Activated CD8-positive, alpha-beta T cell treated with anti-CD3 and anti-CD28 coated beads for 36 hours (primary cell): Measurements from ENCODE around the gene PDLIM7. TPM values are rescaled to one million over a fixed set of nuclear protein-coding genes. Genes with fewer than 3 reads are reported as not detected.

Experiments used
- ATAC-seq: fragments of 200-7000 bp; cut with Tn5 transposase; one replicate; pipeline ENCODE4 v1.10.0; 2021; ENCODE audit warnings: mild to moderate bottlenecking, moderate library complexity
- CTCF ChIA-PET: fragments of 350-600 bp; sonication (Branson Sonifier 250); formaldehyde crosslinking; loops from one replicate; lab custom pipeline; 2021; ENCODE audit warnings: antibody characterized with exemption; lab: Charles Lee
- POLR2A ChIA-PET: fragments of 350-600 bp; sonication (Branson Sonifier 250); formaldehyde crosslinking; loops from one replicate; lab custom pipeline; 2021; ENCODE audit warnings: antibody characterized with exemption; lab: Charles Lee
- DNase-seq: peaks from one replicate; pipeline ENCODE4 v3.0.0-alpha.2; 2020
- H3K27ac Mint-ChIP-seq: one replicate; pipeline ENCODE4 v1.8.0; 2021; ENCODE audit warnings: mild to moderate bottlenecking, mixed read lengths
- H3K27me3 Mint-ChIP-seq: one replicate; pipeline ENCODE4 v1.8.0; 2021; ENCODE audit warnings: mixed read lengths
- H3K36me3 Mint-ChIP-seq: one replicate; pipeline ENCODE4 v1.8.0; 2021; ENCODE audit warnings: low read depth, mixed read lengths
- H3K4me1 Mint-ChIP-seq: one replicate; pipeline ENCODE4 v1.8.0; 2021; ENCODE audit warnings: low read depth, mixed read lengths
- H3K4me3 Mint-ChIP-seq: one replicate; pipeline ENCODE4 v1.8.0; 2021; ENCODE audit warnings: mild to moderate bottlenecking, moderate library complexity, mixed read lengths
- H3K9me3 Mint-ChIP-seq: one replicate; pipeline ENCODE4 v1.8.0; 2021; ENCODE audit warnings: mixed read lengths
- CTCF ChIP-seq: fragments of 200-600 bp; IDR thresholded peaks from one replicate; pipeline ENCODE4 v1.8.0; 2022; ENCODE audit warnings: antibody characterized with exemption, mild to moderate bottlenecking
- intact Hi-C: fragments of 100-400 bp; cut with micrococcal nuclease; formaldehyde crosslinking; loops from one replicate; pipeline ENCODE4 v1.10.0; 2022
- total RNA-seq, 2 experiments: library from RNA; stranded (reverse); gene quantifications; one replicate each; pipeline ENCODE4 v1.2.3, GENCODE V29; 2021

PDLIM7 gene
- total RNA-seq, 2 experiments from 2014 or later, result 68.4 to 73.0 TPM

DNA sequence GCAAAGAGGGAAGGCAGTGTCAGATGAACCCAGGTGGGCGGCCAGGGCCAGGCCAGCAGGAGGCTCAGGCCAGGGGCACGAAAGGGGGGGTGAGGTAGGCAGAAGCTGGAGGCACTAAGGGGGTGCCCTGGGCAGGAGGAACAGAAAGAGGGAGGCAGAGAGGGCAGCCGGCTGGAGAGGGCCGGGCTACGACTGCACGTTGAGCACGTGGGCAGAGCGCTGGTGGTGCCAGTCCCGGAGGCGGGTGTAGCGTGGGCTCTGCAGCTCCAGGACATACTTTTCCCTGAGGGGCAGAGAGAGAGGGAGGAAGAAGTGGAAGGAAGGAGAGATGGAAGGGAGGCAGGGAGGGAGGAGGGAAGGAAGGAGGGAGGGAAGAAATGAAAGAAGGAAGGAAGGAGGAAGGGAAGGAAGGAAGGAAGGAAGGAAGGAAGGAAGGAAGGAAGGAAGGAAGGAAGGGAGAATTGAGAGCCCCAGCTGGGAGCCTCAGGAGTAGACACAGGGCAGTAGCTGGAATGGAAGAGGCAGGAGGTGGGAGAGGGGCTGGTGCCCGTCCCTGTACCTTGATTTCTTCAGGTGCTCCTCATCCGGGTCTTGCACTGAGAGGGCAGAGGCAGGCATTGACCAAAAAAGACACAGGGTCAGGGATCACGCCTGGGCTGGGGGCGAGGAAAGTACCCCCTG is 7.0 kb downstream of the PDLIM7 start:
- Mint-ChIP-seq H3K27ac (no peak overlapping the region), H3K36me3 (peaks cover 43% of the 10 kb centered on the region), H3K4me1 (peaks cover 20% of the 10 kb centered on the region), H3K4me3 (no peak overlapping the region), H3K27me3 (no peaks in the 10 kb centered on the region), H3K9me3 (no peaks in the 10 kb centered on the region)
- DNase-seq (no peak), ATAC-seq (no peak)
- ChIA-PET POLR2A (interaction anchor here (1.1 to 2.1 kb wide), 2 partner anchors 14 to 15 kb away, joined by 3 to 5 read pairs; no protein-coding TSS in a partner anchor), CTCF (interaction anchor here (1.0 to 5.1 kb wide), 4 partner anchors 10 to 100 kb away, joined by 3 to 26 read pairs (median 4); no protein-coding TSS in a partner anchor)
- intact Hi-C loops, result no loop called here
- TF ChIP-seq CTCF, result no peak

DNA sequence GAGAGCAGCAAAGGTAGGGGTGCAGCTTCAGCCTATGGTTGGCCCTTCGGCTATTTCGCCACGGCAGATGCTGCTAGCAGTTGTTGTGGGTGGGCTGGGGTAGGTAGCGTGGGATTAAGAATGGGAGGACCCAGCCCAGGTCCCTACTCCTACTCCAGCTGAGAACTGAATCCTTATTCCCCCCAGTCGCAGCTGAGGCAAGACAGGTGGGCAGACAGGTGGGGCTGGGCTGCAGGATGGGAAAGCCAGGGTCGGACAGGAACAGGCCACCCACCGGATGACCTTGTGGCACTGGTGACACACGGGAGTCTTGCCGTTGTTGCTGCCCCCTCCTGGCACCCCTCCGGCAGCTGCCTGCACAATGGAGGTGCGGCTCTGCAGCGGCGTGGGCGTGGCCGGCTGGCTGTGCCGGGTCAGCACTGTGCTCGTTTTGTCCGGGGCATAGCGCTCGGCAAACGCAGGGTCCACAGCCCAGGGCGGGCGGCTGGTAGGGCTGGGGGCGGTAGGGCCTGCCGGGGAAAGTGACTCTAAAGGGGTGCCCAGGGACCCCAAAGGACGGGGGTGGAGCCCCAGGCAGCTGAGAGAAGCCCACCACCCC is 8.2 kb downstream of the PDLIM7 start:
- Mint-ChIP-seq H3K9me3 (no peaks in the 10 kb centered on the region), H3K27me3 (no peaks in the 10 kb centered on the region), H3K27ac (no peak overlapping the region), H3K4me3 (no peak overlapping the region), H3K4me1 (peaks cover 10% of the 10 kb centered on the region), H3K36me3 (peaks cover 43% of the 10 kb centered on the region)
- ATAC-seq (no peak), DNase-seq (peak; percentile 15)
- TF ChIP-seq CTCF, result no peak
- intact Hi-C loops, result no loop called here
- POLR2A ChIA-PET, result interaction anchor here (0.8 to 2.1 kb wide), 4 partner anchors 13 to 47 kb away, joined by 3 to 5 read pairs (median 3); no protein-coding TSS in a partner anchor
- CTCF ChIA-PET, result interaction anchor here (1.2 to 5.1 kb wide), 3 partner anchors 11 to 99 kb away, joined by 3 to 26 read pairs (median 5); no protein-coding TSS in a partner anchor

DNA sequence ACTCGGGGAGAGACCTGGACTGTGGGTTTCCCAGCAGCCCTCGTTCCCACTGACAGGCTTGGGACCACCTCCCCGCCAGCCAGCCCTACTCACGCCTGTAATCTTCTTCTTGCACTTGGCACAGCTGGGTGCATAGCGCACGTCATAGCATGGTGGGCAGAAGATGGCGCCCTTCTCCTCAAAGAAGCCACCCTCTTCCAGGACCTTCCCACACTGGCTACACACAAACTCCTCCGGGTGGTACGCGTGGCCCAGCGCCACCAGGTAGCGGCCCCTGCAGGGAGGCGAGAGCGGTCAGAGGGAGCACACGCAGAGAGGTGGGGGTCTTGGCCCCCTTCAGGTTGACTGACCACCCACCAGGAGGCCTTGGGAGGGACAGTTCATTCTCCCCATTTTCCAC is 9.4 kb downstream of the PDLIM7 start:
- TF ChIP-seq CTCF, result no peak
- H3K4me3 Mint-ChIP-seq, result no peak overlapping the region

DNA sequence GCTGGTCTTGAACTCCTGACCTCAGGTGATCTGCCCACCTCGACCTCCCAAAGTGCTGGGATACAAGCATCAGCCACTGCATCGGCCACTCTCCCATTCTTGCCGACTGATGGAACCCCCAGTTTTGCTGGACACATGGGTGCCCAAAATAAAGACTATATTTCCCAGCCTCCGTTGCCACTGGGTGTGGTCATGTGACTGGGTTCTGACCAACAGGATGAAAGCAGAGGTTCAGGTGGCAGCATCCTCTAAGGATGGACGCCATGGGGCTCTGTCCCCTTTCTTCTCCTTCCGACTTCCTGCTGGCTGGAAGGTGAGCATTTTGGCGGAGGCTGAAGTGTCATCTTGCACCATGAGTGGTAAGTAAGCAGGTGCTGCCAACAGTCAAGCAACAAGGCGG is 10.3 kb downstream of the PDLIM7 start:
- ATAC-seq (no peak), DNase-seq (no peak)
- POLR2A ChIA-PET, result interaction anchor here (1.2 to 1.3 kb wide), 2 partner anchors 8 to 9 kb away, joined by 3 read pairs; no protein-coding TSS in a partner anchor
- CTCF ChIA-PET, result interaction anchor here (1.6 to 5.1 kb wide), 3 partner anchors 9 to 30 kb away, joined by 3 to 26 read pairs (median 5); no protein-coding TSS in a partner anchor
- no peak for TF ChIP-seq CTCF
- H3K4me1 Mint-ChIP-seq, result no peaks in the 10 kb centered on the region
- intact Hi-C loops, result no loop called here
- no peak overlapping the region for H3K27ac Mint-ChIP-seq
- no peaks in the 10 kb centered on the region for H3K9me3 Mint-ChIP-seq
- peaks cover 33% of the 10 kb centered on the region for H3K36me3 Mint-ChIP-seq
- no peak overlapping the region for H3K4me3 Mint-ChIP-seq
- H3K27me3 Mint-ChIP-seq, result no peaks in the 10 kb centered on the region

More for the DNA sequence above, 9.4 kb downstream of the PDLIM7 start:
- Mint-ChIP-seq H3K27me3 (no peaks in the 10 kb centered on the region), H3K36me3 (peaks cover 39% of the 10 kb centered on the region), H3K27ac (no peak overlapping the region), H3K4me1 (no peaks in the 10 kb centered on the region), H3K9me3 (no peaks in the 10 kb centered on the region)
- intact Hi-C loops, result no loop called here
- ChIA-PET CTCF (interaction anchor here (1.6 to 5.1 kb wide), 2 partner anchors 10 to 30 kb away, joined by 3 to 26 read pairs; no protein-coding TSS in a partner anchor), POLR2A (interaction anchor here (1.1 to 1.3 kb wide), 2 partner anchors 9 to 39 kb away, joined by 3 read pairs; no protein-coding TSS in a partner anchor)
- ATAC-seq (no peak), DNase-seq (peak; percentile 24)
